NCI-H1436 (cell line): ENCODE results near the gene RSAD2.
"Not testable (repeated sequence)": the region's sequence is repeated elsewhere in the genome, so short reads cannot be mapped to it uniquely, and the experiment has no call there.

ENCODE experiments used
- DNase-seq: peaks from one replicate; lab custom pipeline; 2025; lab: John Stamatoyannopoulos, UW

Gene RSAD2

DNA sequence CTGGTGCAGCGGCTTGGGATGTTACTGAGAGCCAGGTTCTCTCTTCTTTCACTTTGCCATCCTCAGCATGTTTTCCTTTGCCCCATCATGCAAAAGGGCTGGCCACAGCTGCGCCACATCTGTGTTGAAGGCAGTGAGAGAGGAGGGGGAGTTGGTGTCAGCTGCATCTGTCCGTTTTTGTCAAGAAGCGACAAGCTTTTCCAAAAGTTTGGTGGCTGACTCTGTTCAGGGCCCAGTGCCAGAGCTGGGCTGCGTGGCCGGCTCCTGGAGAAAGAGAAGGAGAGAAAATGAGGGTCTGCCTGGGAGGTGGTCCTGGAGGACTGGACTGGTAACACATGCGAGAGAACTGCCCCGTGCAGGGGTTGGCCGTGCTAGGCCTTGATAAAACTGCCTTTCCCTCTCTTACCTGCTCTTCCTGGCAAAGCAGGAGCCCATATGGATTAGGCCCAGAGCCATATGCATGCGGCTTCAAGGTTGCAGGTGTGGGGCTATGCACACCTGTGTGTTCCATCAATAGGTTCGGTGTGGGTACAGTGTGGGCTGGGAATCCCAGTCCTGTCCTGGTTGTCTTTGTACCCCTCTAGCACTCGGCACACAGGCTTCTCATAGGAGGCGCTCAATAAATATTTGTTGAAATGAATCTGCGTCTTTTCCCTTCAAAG, 48.6 kb downstream of the RSAD2 start:
- DNase-seq: no peak

DNA sequence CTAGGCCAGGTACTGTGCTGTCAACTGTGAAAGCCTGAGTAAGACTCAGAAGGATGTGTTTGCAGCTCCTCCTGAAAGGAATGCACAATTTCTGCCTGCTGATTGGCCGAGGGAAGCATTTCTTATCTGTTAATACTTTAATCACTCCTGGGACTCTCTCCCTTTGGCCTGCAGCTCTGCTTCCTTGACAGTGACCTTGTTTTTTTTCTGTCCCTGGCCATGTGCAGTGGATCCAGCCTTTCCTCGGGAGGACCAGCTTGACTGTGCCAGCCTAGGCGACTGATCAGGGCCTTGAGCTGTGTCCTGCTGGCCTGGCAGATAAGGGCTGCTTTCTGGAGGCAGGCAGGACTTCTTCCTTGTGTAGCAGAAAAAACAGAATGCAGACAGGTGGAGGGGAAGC, 49.6 kb downstream of the RSAD2 start:
- no peak for DNase-seq

DNA sequence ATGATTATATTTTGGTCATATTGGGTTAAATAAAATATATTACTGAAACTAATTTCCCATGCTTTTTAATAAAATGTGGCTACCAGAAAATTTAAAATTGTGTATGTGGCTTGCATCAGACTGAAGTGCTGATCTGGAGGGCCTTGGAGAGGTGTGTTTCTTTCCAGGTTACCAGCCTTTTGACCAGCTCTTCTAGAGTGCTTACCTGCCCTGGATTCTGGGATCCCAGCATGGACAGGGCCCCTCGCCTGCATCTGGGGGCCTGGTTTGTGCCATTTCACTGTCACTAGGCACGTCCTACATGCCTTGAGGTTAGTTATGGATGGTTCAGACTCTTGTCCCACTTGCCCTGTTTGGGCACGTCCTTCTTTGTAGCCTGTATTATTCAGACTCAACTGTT, 50.2 kb downstream of the RSAD2 start:
- no peak for DNase-seq

DNA sequence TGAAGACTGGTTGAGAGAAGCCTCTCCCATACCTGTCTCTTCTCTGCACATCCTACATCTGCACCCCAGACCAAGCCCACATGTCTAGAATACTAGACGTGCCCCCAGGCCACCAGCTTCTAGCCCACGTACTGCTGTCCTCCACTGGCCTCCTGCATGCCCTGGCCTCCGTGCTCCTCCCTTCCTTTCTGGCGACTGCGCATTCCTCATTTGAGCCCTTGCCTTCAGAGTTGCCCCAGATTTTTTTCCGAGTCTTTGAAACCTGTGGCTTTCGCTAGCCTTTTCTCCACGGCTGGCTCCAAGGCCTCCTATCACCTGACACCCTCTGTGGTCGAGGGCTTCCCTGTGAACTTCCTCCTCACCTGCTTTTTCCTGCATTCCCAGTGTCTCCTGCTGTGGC, 50.9 kb downstream of the RSAD2 start:
- no peak for DNase-seq

DNA sequence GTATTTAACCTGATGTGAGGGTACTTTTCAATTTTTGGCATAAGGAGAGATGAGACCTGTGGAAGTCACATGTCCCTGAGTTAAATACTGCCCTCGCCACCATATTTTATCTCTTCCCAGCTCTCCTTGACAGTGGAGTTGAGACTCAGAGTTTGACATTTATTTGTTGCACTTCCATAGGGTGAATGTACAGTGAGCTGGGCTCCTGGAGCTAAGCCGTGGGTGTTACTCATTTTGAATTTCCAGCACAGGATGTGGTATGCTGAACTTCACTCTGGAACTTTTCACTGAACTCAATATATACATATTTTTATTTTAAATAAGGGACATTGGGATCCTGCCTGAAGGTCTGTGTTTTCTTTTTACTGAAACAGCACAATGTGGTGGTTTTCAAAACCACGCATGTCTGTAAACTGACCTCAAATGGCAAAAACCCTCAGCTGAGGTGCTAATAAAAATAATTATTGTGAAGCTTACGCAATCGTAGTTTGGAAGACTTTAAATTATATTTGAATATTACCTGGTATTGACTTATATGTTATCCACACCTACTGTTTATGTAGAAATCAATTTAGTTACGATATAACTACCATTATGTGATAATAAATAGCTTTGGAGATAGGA, 51.7 kb downstream of the RSAD2 start:
- no peak for DNase-seq

DNA sequence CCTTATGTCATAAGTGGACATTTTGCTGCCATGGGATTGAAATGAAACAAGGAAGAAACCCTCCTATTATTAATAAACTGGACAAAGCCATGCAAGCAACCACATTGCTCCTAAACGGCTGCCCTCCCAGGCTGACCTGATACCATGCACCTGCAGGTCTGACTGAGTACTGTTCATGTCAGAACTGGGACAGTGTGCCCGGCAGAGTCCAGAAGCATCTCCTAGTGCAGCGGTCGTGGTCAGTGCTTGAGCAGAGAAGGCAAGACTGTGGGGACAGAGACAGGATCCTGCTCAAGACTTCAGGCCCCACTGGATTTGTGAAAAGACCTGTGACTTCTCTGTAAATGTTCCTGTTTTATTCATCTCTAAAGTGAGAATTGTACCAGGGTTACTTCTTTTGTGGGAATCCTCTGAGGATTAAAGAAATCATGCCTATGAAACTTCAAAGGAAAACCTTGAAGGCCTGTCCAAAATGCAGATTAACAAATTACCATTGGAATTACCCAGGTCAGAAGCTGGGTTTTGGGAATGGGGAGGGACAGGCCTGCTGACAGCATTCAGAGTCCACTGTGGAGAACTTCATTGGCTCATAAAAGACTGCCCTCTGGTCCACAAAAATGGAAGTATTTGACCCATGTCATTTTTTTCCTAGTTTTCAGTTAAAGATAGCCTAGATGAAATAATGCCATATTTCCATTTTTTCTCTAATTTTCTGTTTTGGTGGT, 53.5 kb downstream of the RSAD2 start:
- DNase-seq: no peak

DNA sequence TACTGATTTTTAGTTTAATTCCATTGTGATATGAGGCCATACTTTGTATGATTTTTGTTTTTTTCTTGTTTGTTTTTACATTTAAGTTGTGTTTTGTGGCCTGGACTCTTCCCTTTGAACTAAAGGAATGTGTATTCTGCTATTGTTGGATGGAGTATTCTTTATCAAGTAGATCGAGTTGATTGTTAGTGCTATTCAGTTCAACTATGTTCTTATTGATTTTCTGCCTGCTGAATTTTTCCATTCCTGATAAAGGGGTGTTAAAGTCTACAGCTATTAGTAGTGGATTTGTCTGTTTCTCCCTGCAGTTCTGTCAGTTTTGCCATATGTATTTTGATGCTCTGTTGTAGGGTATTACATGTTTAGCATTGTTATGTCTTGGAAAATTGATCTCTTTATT, 54.2 kb downstream of the RSAD2 start:
- DNase-seq: no peak

DNA sequence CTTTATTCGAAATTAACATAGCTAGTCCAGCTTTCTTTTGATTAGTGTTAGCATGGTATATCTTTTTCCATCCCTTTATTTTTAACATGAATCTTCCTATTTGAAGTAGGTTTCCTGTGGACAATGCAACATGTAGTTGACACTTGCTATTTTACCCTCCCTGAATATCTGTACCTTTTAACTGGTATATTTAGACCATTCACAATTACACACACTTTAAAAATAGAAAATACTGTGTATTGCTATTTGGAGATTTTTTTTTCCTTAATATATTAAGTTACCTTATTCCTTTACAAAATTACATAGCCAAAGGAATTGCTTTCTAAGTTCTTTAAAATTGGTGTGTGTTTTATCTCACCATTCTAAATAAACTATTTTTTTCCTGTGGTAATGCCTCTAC, 54.6 kb downstream of the RSAD2 start:
- no peak for DNase-seq

DNA sequence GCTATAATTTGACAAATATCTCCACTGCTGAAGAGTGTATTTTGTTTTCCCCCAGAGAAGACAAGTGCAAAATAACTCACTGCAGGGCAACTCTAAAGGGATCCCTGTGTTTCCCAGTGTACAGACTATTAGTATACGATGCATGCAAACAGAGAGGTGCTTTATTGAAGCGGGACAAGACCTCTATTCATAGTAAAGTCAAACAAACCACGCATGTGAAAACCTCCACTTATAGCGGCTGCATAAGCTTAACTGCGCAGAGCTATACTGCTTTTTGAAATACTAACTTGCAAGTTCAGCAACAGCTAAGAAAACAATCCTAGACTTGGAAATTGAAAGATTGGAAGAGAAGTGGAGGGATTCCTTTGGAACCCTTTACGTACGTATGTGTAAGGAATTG, 55.3 kb downstream of the RSAD2 start:
- DNase-seq: no peak

DNA sequence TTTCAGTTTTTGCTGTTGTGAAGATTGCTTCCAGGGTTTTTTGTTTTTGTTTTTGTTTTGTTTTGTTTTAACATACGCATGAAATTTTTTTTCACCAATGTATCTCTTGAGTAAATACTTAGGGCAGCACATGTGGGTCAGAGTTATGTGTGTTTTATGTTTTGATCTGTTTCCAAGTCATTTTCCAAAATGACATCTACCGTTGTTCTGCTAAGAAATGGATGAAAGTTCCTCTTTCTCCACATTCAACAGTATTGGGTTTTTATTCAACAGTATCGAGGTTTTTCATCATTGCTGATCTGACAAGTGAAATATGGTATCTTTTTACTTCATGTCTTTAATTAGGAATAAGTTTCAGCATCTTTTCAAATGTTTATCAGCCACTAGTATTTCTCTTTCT, 56.3 kb downstream of the RSAD2 start:
- no peak for DNase-seq

DNA sequence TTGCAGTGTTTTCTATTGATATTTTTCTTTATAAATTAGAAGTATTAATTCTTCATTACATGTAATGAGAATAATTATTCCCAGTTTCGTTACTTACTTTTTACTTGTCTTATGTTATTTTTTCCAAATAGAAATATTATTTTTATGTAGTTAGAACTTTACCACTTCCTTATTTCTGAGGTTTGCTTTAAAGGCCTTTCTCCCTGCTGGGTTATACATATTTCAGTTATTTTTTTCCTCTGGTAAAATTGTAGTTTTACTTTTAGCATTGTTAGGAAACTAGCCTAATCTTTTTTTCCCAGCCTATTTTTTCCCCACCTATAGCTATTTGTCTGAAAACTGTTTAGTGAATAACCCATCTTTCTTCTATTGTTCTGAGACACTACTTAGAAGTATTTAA, 56.8 kb downstream of the RSAD2 start:
- no peak for DNase-seq

DNA sequence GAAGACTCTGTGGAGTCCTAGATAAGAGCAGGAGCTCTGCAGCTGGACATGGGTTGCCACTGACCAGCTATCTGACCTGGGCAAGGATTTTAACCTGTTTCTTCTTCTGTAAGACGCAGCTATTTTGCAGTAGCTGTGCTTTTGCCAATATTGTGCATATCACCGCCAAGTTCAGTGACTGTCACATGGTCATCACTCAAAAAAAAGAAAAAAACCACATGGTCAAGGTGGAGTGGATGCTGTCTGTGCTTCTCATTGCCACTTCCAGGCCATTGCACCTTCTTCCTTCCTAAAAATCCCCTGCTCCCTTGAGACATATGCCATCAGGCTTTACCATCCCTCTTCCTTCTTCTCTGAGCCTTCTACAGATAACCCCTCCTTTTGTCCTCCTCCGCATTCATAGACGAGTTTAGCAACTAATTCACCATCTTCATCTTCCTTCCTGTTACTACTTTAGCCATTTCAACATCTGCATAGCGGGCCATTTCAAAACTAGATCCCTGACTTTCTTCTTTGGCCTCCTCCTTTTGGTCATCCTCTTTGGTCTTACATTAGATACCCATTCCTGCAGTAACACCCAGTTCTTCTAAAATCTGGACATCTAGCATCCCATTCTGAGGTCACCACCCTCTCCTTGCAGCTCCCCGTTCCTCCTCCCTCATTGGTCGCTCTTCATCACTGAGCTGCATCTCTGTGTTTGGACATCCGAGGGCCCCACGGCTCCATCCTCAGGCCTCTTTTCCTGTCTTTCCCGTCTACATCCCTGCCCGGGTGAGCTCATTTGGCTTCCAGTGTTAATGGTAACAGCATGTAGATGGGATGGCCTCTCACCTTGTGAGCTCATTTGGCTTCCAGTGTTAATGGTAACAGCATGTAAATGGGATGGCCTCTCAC, 57.4 kb downstream of the RSAD2 start:
- DNase-seq: no peak

DNA sequence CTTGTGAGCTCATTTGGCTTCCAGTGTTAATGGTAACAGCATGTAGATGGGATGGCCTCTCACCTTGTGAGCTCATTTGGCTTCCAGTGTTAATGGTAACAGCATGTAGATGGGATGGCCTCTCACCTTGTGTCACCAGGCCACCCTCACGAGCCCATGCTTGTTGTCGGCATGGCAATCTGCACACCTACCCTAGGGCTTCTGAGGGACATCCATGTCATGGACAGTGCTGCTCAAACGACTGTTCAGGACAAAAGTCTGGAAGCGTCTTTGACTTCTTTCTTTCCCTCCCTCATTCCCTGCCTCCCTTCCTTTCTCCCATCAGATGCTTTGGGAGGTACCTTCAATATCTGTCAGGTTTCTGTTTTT, 58.1 kb downstream of the RSAD2 start:
- DNase-seq: not testable (repeated sequence)

DNA sequence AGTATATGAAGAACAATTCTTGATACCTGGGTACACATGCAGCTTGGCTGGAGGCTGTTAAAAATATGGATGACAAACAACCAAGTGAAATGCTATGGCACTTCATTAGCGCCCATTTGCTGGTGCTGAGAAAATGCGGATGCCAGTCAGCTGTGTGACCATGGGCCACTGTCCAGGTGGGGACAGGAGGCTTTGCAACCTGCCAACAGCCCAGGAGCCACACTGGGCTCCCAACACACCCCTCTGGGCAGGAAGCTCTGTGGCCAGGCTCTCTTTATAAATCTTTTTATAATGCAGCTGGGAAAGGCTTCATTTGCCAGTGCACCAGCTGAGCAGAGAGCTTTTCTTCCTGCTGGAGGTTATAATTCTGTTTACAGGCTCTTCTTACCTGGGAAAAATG, 59.6 kb downstream of the RSAD2 start:
- DNase-seq: no peak

DNA sequence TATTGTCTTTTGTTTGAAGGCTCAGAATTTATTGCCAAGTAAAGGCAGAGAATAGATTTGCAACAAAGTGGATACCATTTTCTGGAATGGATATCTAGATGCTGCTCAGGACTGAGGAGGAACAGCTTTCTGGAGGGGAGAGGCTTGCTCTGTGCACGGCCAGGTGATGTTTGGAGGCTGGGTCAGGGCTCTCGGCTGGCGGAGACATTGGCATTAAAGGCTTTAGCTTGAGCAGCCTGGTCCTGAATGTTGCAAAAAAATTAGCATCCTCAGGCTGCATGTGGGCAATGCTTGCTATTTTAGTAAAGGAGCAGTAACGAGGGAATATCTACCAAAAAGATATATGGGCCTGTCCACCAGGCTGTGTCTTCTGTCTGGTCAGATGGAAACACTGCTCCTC, 60.0 kb downstream of the RSAD2 start:
- DNase-seq: no peak

DNA sequence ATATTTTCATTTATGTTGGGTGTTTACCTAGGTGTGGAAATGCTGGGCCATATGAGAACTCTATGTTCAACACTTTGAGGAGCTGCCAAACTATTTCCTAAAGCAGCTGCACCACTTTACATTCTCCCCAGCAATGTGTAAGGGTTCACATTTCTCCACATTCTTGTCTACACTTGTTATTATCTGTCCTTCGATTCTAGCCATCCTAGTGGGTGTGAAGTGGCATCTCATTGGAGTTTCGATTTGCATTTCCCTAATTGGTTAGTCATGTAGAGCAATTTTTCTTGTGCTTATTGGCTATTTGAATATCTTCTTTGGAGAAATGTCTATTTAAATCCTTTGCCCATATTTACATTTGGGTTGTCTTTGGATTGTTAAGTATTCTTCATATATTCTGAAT, 61.5 kb downstream of the RSAD2 start:
- no peak for DNase-seq

DNA sequence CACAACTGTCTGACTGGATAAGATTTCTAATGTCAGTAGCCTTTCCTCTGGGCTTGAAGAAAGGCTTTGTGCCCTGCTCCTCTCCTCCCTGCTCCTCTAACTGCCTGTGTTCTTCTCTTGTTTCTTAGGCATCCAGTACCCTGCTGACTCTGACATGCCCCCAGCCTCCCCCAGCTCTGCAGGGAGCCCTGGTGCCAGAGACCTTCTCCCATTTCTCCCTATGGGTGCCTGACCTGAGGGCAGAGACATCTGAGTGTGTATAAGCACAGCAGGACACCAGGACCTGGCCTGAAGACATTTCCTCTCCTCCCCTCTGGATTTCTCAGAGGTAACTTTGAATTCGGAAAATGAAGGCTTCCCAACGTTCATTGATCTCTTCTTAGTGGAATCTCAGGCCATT, 63.2 kb downstream of the RSAD2 start:
- no peak for DNase-seq

DNA sequence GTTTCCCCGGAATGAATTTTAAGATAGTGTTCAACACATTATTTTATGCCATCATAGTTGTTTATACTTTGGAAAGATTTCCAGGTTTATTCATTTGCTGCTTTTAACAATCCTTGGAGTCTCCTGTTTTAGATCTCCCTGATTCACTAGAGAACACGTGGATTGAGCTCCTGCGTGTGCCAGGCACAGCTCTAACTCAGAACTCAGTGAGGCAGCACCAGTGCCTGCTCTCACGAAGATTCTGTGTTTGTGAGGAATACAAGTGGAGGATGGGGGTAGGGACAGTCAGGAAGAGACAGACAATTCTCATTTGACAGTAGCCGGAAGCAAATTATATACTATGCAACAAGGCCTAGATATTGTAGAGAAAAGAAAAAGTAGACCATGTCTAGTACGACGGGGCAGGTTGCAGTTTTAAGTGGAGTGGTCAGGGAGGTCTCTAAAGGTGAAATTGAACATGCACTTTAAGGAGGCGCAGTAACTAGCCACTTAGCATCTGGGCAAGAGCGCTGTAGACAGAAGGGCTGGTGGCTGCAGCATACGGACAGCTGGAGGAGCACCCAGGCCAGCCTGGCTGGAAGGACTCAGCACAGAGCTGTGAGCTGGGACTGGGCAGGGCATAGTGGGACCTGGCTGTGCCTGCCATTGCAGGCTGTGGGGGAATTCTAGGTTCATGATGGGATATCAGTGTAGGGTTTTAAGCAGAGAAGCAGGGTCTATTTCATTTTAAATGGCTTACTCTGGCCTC, 63.9 kb downstream of the RSAD2 start:
- no peak for DNase-seq

DNA sequence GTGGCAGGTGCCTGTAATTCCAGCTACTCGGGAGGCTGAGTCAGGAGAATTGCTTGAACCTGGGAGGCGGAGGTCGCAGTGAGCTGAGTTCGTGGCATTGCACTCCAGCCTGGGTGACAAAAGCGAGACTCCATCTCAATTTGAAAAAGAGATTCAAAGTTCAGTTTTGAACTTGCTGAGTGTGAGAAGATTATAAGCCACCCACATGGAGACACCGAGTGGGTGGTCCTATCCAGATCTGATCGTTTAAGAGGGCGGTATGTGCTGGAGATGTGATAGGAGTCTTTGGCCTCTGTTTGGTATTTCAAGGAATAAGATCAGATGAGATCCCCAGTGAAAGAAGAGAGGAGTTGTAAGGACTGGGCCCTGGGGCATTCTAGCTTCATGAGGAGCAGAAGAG, 65.3 kb downstream of the RSAD2 start:
- no peak for DNase-seq

DNA sequence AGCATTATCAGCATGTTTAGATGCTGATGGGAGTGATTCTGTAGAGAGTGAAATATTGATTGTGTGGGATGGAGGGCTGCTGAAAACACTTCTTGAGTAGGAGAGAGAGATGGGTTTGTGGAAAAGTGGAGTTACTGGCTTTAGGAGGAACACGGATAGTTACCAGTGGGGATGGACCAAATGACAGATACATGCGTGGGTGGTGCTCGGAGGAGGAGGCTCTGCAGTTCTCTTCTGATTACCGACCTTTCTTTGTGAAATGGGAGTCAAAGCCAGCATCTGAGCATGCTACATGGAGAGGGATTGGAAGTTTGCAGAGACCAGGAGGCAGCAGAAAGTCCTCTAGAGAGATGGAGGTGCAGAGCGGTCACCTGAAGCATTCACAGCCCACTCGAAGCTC, 65.9 kb downstream of the RSAD2 start:
- DNase-seq: no peak

DNA sequence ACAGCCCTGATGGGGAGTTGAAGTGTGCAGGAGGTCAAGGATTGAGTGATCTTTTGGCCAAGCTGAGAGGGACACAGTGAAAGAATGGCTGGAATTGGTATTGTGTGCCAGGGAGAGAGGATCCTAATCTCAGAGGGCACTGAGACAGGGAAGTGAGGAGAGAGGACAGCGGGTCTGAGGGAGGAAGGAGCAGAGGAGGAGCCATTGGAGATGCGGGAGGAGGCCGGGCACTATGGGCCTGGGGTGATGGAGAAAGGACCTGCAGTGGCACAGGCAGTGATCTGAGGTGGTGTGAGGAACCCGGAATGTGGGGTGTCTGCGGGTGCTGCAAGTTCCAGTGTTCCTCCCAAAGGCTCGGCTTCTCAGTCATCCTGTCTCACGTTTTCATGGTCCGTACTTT, 66.4 kb downstream of the RSAD2 start:
- no peak for DNase-seq

DNA sequence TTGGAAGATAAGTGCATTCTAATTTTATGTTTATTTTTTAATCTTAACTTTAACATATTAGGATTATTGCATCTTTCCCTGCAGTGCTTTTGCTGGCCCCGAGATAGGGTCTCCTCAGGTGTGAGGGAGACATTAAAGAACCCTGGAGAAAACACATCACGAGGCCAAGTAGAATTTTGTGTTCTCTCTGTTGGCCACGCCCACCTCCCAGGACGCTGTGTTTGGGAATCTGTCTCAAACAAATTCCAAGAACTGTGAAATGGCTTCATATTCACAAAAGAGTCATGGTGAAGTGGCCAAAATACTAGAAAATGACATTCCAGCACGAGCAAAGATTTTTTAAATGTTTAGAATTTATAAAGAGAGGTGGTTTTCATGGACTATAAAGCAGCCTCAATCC, 67.0 kb downstream of the RSAD2 start:
- DNase-seq: no peak
